Fibroblast of the aortic adventitia (primary cell): ENCODE measurements around the gene OGDH. TPM values are rescaled to one million over a fixed set of nuclear protein-coding genes. Genes with fewer than 3 reads are reported as not detected.
"Not testable (repeated sequence)": the region's sequence is repeated elsewhere in the genome, so short reads cannot be mapped to it uniquely, and the experiment has no call there.

Experiments
- DNase-seq: peaks from one replicate; pipeline ENCODE4 v3.0.0-alpha.2; 2010; ENCODE audit warnings: low read depth
- H3K4me3 ChIP-seq: 2 replicates; pipeline ENCODE4 v1.5.1; 2011; ENCODE audit warnings: low read depth, mild to moderate bottlenecking, control low read depth, low read length, moderate library complexity
- CTCF ChIP-seq: IDR thresholded peaks from 2 replicates; pipeline ENCODE4 v1.5.1; 2011; ENCODE audit warnings: mild to moderate bottlenecking, low read length, control low read depth, inconsistent platforms; ENCODE audit not compliant: insufficient read depth
- total RNA-seq: library from RNA; depleted of rRNA; stranded (reverse); fragments of >200 nt; gene quantifications from 2 replicates; pipeline ENCODE4 v1.2.3, GENCODE V29; 2012; ENCODE audit warnings: low replicate concordance

OGDH gene
- total RNA-seq, 1 donor, result 85.6 TPM

- TF ChIP-seq CTCF, result no peak
- peak; percentile 89 for DNase-seq
- H3K4me3 ChIP-seq, result peak overlapping the region; percentile 2
These were observed 120.9 kb downstream of the OGDH start for GRCh38 chr7:44727158-44727936.

- no peak for TF ChIP-seq CTCF
- H3K4me3 ChIP-seq, result no peak overlapping the region
- no peak for DNase-seq
These were observed 121.5 kb downstream of the OGDH start for GRCh38 chr7:44727937-44728262.

GRCh38 chr7:44729949-44730590 lies 123.6 kb downstream of the OGDH start:
- no peak for TF ChIP-seq CTCF
- DNase-seq, result no peak
- no peak overlapping the region for H3K4me3 ChIP-seq

- not testable (repeated sequence) for DNase-seq, H3K4me3 ChIP-seq
These were observed 126.5 kb downstream of the OGDH start for GRCh38 chr7:44732971-44733370.

GRCh38 chr7:44733708-44734481 lies 127.5 kb downstream of the OGDH start:
- no peak for TF ChIP-seq CTCF
- DNase-seq, result peak; percentile 73

GRCh38 chr7:44735403-44736165 lies 129.2 kb downstream of the OGDH start:
- DNase-seq, result peak; percentile 97
- TF ChIP-seq CTCF, result peak; percentile 13
- no peak overlapping the region for H3K4me3 ChIP-seq

More at GRCh38 chr7:44733708-44734481, 127.5 kb downstream of the OGDH start:
- no peak overlapping the region for H3K4me3 ChIP-seq
